GM13976 (cell line): Measurements from ENCODE around the gene STXBP6.
"Not testable (repeated sequence)": the region's sequence is repeated elsewhere in the genome, so short reads cannot be mapped to it uniquely, and the experiment has no call there.

Experiments used
- DNase-seq: peaks from one replicate; pipeline ENCODE4 v3.0.0; 2012; ENCODE audit warnings: low spot score
- in situ Hi-C: fragments of 300-500 bp; cut with MboI; formaldehyde crosslinking; loops from one replicate; pipeline ENCODE4 v1.12.0; 2022; ENCODE audit warnings: low sequenced_read_pairs, mixed read lengths, inconsistent platforms; ENCODE audit not compliant: unreplicated experiment
- TF ChIP-seq, protein P1 (sequence below): IDR thresholded peaks from 2 replicates; pipeline ENCODE4 v1.5.1; 2012; ENCODE audit warnings: borderline replicate concordance, mild to moderate bottlenecking; ENCODE audit not compliant: insufficient read depth; ENCODE audit errors: extremely low read depth, missing control alignments, control extremely low read depth

STXBP6 gene

DNA sequence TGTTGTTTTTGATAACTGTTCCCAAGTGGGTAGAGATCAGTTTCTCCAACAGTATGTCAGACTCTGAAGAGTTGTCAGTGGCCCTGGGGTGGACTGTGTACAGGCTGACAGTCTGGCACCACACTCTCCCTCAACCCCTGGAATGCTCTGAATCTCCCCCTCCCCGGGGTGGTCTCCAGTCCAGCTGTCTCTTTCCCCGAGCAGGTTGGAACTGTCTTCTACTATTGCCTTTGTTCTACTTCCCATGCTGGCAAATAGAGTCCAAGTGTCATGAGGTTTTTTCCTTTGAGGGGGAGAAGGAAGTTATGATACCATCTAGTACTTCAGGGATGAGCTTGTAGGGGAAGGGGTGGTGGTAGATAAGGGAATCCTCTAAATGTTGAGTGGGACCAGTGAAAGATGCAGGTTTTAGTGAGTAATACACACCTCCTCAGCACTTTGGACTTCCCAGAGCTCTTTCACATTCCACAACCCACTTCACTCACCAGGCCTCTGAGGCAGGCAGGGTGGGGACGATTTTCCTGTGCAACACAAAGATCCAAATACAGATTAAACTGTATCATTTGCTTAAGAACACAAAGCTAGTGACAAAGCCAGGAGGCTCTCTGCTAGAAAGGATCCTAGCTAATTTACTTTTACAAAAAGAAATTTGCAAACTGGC, 245.3 kb downstream of the STXBP6 start:
- in situ Hi-C loops: loop anchor here (25.0 kb wide), 1 partner anchor 333 kb away; no protein-coding TSS in a partner anchor
- TF ChIP-seq, protein P1, sequence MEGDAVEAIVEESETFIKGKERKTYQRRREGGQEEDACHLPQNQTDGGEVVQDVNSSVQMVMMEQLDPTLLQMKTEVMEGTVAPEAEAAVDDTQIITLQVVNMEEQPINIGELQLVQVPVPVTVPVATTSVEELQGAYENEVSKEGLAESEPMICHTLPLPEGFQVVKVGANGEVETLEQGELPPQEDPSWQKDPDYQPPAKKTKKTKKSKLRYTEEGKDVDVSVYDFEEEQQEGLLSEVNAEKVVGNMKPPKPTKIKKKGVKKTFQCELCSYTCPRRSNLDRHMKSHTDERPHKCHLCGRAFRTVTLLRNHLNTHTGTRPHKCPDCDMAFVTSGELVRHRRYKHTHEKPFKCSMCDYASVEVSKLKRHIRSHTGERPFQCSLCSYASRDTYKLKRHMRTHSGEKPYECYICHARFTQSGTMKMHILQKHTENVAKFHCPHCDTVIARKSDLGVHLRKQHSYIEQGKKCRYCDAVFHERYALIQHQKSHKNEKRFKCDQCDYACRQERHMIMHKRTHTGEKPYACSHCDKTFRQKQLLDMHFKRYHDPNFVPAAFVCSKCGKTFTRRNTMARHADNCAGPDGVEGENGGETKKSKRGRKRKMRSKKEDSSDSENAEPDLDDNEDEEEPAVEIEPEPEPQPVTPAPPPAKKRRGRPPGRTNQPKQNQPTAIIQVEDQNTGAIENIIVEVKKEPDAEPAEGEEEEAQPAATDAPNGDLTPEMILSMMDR: no peak
- no peak for DNase-seq

DNA sequence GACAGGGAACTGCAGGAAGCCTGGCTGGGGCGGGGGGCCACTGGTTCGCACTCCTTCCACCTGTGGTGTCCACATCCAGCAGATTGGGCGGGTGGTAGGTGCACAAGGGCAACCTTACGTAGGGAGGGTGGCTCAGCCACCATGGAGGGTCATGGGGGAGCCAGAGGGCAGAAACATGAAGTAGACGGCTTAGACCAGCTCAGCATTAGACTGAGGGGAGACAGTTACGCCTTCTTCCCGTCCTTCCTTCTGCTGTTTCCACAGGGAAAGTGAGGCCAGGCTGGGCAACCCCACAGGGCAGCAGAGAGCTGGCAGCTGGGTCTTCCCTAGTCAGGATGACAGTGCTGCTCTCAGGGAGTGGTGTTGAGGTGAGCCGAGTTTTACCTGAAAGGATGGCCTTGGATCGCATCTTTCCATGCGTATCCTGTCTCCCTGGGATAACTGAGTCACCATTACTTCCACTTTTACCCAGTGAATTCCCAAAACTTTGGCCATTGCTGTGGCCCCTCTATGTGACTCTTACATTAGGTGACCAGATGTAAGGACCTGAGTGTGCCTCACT, 245.9 kb downstream of the STXBP6 start:
- DNase-seq: no peak
- in situ Hi-C loops: loop anchor here (25.0 kb wide), 1 partner anchor 333 kb away; no protein-coding TSS in a partner anchor

DNA sequence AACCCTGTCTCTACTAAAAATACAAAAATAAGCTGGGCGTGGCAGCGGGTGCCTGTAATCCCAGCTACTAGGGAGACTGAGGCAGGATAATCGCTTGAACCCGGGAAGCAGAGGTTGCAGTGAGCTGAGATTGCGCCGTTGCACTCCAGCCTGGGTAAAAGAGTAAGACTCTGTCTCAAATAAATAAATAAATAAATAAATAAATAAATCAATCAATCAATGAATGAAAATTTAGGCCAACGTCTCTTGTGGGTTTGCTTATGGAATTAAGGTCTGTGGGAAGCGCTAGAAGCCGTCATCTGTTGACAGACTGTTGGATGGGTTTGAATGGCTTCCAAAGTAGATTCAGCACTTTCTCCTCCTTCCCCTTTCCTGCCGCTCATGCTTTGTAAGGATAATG, 246.5 kb downstream of the STXBP6 start:
- in situ Hi-C loops: loop anchor here (25.0 kb wide), 1 partner anchor 334 kb away; no protein-coding TSS in a partner anchor
- DNase-seq: not testable (repeated sequence)

More for the DNA sequence above, 245.9 kb downstream of the STXBP6 start:
- TF ChIP-seq, protein P1: no peak

DNA sequence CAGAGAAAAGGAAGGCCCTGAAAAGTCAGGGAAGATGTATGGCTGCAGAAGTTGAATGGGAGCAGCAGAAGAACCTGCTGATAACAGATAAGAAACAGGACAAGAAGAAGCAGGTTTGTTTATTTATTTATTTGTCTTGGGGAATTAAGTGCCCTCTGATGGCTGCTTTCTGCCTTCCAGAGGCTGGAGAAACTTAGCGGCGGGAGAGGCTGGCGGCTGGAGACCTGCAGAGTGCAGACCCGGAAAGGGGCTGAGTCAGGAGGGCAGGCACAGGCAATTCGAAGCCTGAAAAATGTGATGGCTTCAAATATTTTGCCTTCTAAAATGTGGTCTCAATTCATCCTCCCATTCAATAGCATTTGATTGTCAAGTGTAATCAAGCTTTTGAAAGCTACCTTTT, 247.7 kb downstream of the STXBP6 start:
- DNase-seq: no peak
- TF ChIP-seq, protein P1: no peak
- in situ Hi-C loops: loop anchor here (25.0 kb wide), 1 partner anchor 335 kb away; no protein-coding TSS in a partner anchor

DNA sequence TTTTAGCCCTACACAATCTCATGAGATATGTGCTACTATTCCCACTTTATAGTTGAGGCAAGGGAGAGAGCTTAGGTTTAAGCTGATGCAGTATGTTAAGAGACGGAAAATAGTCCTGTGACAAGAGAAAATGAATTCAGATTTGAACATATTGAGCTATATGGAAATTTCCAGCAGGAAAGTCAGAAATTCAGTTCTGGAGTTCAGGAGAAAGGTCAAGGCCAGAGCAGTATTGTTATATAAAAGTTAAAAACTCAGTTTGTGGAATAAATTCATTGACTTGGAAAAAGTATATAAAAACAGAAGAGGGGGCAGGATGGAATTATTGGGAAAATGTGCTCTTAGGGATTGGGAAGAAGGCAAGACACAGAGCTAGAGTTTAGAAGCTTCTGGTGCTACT, 248.9 kb downstream of the STXBP6 start:
- DNase-seq: no peak
- TF ChIP-seq, protein P1: no peak
- in situ Hi-C loops: loop anchor here (25.0 kb wide), 1 partner anchor 336 kb away; no protein-coding TSS in a partner anchor

DNA sequence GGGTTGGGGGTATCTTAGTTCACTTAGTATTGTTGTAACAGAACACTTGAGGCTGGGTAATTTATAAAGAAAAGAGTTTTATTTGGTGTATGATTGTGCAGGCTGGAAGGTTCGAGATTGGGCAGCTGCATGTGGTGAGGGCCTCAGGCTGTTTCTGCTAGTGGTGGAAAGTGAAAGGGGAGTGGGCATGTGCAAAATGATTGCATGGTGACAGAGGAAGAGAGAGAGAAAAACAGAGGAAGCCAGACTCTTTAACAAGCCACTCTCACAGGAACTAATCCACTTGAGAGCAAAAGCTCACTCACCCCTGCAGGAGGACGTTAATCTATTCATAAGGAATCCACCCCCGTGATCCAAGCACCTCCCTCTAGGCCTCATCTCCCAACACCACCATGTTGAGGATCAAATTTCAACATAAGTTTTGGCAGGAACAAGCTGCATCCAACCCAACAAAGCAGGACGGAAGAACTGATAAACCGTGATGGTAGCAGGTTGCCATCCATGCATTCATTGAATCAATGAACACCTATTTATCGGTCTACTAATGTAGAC, 251.0 kb downstream of the STXBP6 start:
- TF ChIP-seq, protein P1: no peak
- in situ Hi-C loops: no loop called here
- no peak for DNase-seq

DNA sequence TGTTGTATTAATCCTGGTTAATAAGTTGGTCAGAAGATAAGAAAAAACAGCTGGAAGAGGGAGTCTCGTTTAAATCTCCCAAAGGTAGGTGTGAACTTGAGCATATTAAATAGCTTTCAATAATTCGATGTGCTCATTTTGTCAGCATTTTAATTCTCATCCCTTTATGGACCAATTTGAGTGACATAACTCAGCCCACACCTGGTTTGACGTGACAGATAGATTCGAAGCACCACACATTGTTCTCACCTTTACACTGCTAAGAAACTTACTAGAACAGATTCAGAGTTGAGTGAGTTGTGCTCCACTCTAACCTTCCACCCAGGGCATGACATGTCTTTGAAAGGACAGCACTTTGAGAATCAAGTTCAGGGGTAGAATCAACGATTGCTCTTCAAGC, 254.5 kb downstream of the STXBP6 start:
- in situ Hi-C loops: no loop called here
- DNase-seq: no peak
- TF ChIP-seq, protein P1: no peak
